Measurements from ENCODE around the gene WDFY3. TPM values are rescaled to one million over a fixed set of nuclear protein-coding genes. Genes with fewer than 3 reads are reported as not detected.
A peak's percentile ranks its signal among the peaks of the same experiment; 100 is the strongest.

The WDFY3 gene
- polyA plus RNA-seq, 1 donor (not counting 4 experiments of a cell fraction or from before 2014, with no cell fraction given), result 28.5 TPM

DNA sequence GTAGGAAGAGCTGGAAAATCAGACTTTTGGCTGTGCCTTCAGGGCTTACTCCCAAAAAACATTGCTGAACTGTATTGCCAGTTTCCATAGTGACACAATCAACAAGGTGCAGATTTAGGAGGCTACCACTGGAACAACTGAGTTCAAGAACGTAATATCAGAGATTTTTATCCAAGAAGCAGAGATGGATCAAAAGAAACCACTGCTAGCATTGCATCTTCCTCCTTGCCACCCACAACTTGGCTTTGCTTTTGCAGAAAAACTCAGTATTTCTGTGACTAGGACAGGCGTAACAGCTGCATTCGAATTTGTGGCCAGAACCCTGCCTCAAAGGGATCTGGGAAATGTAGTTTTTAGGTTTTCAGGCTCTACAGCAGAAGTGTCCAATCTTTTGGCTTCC lies 27.8 kb upstream of the WDFY3 start:
- no peak overlapping the region for H3K4me2 ChIP-seq (ENCODE audit: control insufficient read depth, extremely low read depth, insufficient read depth, low read depth, low read length)
- no peak for DNase-seq (ENCODE audit: low read depth, low spot score)
- H3K79me2 ChIP-seq (ENCODE audit: control insufficient read depth, insufficient read depth, low read length), result no peaks in the 10 kb centered on the region
- H3K9me1 ChIP-seq (ENCODE audit: control insufficient read depth, extremely low read depth, insufficient read depth, low read length), result no peaks in the 10 kb centered on the region
- dilution Hi-C loops (cut with MboI; ENCODE audit: extremely low pct_ligation_motif_present, low sequenced_read_pairs), result no loop called here
- no peaks in the 10 kb centered on the region for H4K20me1 ChIP-seq (ENCODE audit: control insufficient read depth, extremely low read depth, insufficient read depth, low read length)
- H3K9me3 ChIP-seq (ENCODE audit: control insufficient read depth, low read depth, low read length), result no peaks in the 10 kb centered on the region
- H3K27me3 ChIP-seq (ENCODE audit: control insufficient read depth, extremely low read depth, insufficient read depth, low read length), result no peaks in the 10 kb centered on the region
- H3K4me1 ChIP-seq (ENCODE audit: control insufficient read depth, extremely low read depth, insufficient read depth, low read length), result no peaks in the 10 kb centered on the region
- no peak overlapping the region for H2AFZ ChIP-seq (ENCODE audit: control insufficient read depth, low read length)
- H3K36me3 ChIP-seq (ENCODE audit: control insufficient read depth in 2 of 2, extremely low read depth in 1 of 2, insufficient read depth in 2 of 2, low read length in 2 of 2), result no peaks in the 10 kb centered on the region
- TF ChIP-seq, protein P1, sequence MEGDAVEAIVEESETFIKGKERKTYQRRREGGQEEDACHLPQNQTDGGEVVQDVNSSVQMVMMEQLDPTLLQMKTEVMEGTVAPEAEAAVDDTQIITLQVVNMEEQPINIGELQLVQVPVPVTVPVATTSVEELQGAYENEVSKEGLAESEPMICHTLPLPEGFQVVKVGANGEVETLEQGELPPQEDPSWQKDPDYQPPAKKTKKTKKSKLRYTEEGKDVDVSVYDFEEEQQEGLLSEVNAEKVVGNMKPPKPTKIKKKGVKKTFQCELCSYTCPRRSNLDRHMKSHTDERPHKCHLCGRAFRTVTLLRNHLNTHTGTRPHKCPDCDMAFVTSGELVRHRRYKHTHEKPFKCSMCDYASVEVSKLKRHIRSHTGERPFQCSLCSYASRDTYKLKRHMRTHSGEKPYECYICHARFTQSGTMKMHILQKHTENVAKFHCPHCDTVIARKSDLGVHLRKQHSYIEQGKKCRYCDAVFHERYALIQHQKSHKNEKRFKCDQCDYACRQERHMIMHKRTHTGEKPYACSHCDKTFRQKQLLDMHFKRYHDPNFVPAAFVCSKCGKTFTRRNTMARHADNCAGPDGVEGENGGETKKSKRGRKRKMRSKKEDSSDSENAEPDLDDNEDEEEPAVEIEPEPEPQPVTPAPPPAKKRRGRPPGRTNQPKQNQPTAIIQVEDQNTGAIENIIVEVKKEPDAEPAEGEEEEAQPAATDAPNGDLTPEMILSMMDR (optimal IDR thresholded peaks at IDR 0.05 in 1 of 3, IDR thresholded peaks at IDR 0.05 in 1 of 3, conservative IDR thresholded peaks at IDR 0.05 in 1 of 3; ENCODE audit: extremely low read depth in 1 of 3, insufficient read depth in 2 of 3, low read length in 3 of 3), result no peak
- no peak for TF ChIP-seq EZH2 (IDR thresholded peaks at IDR 0.05; ENCODE audit: low read length)
- H3K9ac ChIP-seq (ENCODE audit: control insufficient read depth, extremely low read depth, insufficient read depth, low read length), result no peak overlapping the region
- no peak for FAIRE-seq
- H3K4me3 ChIP-seq (ENCODE audit: control insufficient read depth in 2 of 3, extremely low read depth in 1 of 3, insufficient read depth in 2 of 3, low read depth in 1 of 3, low read length in 3 of 3), result no peak overlapping the region
- H3K27ac ChIP-seq (ENCODE audit: control insufficient read depth, insufficient read depth, low read length), result no peak overlapping the region

DNA sequence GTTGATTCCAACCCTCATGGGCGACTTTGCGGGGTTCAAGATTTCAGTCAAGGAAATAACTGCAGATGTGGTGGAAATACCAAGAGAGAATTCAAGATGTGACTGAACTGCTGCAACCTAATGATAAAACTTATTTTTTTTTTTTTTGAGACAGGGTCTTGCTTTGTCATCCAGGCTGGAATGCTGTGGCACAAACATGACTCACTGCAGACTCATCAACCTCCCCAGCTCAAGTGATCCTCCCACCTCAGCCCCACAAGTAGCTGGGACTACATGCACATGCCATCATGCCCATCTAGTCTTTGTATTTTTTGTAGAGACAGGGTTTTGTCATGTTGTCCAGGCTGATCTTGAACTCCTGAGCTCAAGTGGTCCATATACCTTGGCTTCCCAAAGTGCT lies 19.5 kb upstream of the WDFY3 start:
- Histone ChIP-seq H3K4me2 (ENCODE audit: control insufficient read depth, extremely low read depth, insufficient read depth, low read depth, low read length) (no peak overlapping the region), H3K9ac (ENCODE audit: control insufficient read depth, extremely low read depth, insufficient read depth, low read length) (no peak overlapping the region), H3K4me1 (ENCODE audit: control insufficient read depth, extremely low read depth, insufficient read depth, low read length) (peaks cover 3% of the 10 kb centered on the region), H3K27me3 (ENCODE audit: control insufficient read depth, extremely low read depth, insufficient read depth, low read length) (no peaks in the 10 kb centered on the region), H3K79me2 (ENCODE audit: control insufficient read depth, insufficient read depth, low read length) (no peaks in the 10 kb centered on the region), H3K9me3 (ENCODE audit: control insufficient read depth, low read depth, low read length) (no peaks in the 10 kb centered on the region), H3K4me3 (ENCODE audit: control insufficient read depth in 2 of 3, extremely low read depth in 1 of 3, insufficient read depth in 2 of 3, low read depth in 1 of 3, low read length in 3 of 3) (no peak overlapping the region), H3K36me3 (ENCODE audit: control insufficient read depth in 2 of 2, extremely low read depth in 1 of 2, insufficient read depth in 2 of 2, low read length in 2 of 2) (no peaks in the 10 kb centered on the region), H2AFZ (ENCODE audit: control insufficient read depth, low read length) (no peak overlapping the region), H3K9me1 (ENCODE audit: control insufficient read depth, extremely low read depth, insufficient read depth, low read length) (no peaks in the 10 kb centered on the region), H4K20me1 (ENCODE audit: control insufficient read depth, extremely low read depth, insufficient read depth, low read length) (no peaks in the 10 kb centered on the region), H3K27ac (ENCODE audit: control insufficient read depth, insufficient read depth, low read length) (no peak overlapping the region)
- TF ChIP-seq, protein P1 (optimal IDR thresholded peaks at IDR 0.05 in 1 of 3, IDR thresholded peaks at IDR 0.05 in 1 of 3, conservative IDR thresholded peaks at IDR 0.05 in 1 of 3; ENCODE audit: extremely low read depth in 1 of 3, insufficient read depth in 2 of 3, low read length in 3 of 3), result no peak
- TF ChIP-seq EZH2 (IDR thresholded peaks at IDR 0.05; ENCODE audit: low read length), result no peak
- no peak for FAIRE-seq
- DNase-seq (ENCODE audit: low read depth, low spot score), result peak; percentile 44
- dilution Hi-C loops (cut with MboI; ENCODE audit: extremely low pct_ligation_motif_present, low sequenced_read_pairs), result no loop called here
